Ishikawa (cell line): ENCODE measurements around the gene KHDRBS2.
A peak's percentile ranks its signal among the peaks of the same experiment; 100 is the strongest.

Experiments
- CEBPB ChIP-seq: IDR thresholded peaks from 2 replicates; pipeline ENCODE4 v1.6.1; 2012
- CREB1 ChIP-seq: IDR thresholded peaks from 2 replicates; pipeline ENCODE4 v1.6.1; 2012; ENCODE audit warnings: low read depth
- EGR1 ChIP-seq: IDR thresholded peaks from 2 replicates; pipeline ENCODE4 v1.6.1; 2012
- EP300 ChIP-seq: IDR thresholded peaks from 2 replicates; pipeline ENCODE4 v1.6.1; 2012; ENCODE audit warnings: borderline replicate concordance
- FOXM1 ChIP-seq: IDR thresholded peaks from 2 replicates; pipeline ENCODE4 v1.6.1; 2012; ENCODE audit warnings: low read depth, borderline replicate concordance
- MAX ChIP-seq: IDR thresholded peaks from 2 replicates; pipeline ENCODE4 v1.6.1; 2012
- NFIC ChIP-seq: IDR thresholded peaks from 2 replicates; pipeline ENCODE4 v1.6.1; 2012
- RAD21 ChIP-seq: IDR thresholded peaks from 2 replicates; pipeline ENCODE4 v1.6.1; 2012; ENCODE audit warnings: low read depth
- REST ChIP-seq: IDR thresholded peaks from 2 replicates; pipeline ENCODE4 v1.6.1; 2012; ENCODE audit warnings: low read depth, mild to moderate bottlenecking
- TAF1 ChIP-seq: IDR thresholded peaks from 2 replicates; pipeline ENCODE4 v1.6.1; 2012; ENCODE audit warnings: low read depth, mild to moderate bottlenecking
- TCF12 ChIP-seq: IDR thresholded peaks from 2 replicates; pipeline ENCODE4 v1.6.1; 2012; ENCODE audit warnings: low read depth
- TEAD4 ChIP-seq: IDR thresholded peaks from 2 replicates; pipeline ENCODE4 v1.6.1; 2012
- USF1 ChIP-seq: IDR thresholded peaks from 2 replicates; pipeline ENCODE4 v1.6.1; 2012
- YY1 ChIP-seq: IDR thresholded peaks from 2 replicates; pipeline ENCODE4 v1.6.1; 2012; ENCODE audit warnings: low read depth
- ZBTB7A ChIP-seq: IDR thresholded peaks from 2 replicates; pipeline ENCODE4 v1.6.1; 2012; ENCODE audit warnings: low read depth

Gene KHDRBS2

DNA sequence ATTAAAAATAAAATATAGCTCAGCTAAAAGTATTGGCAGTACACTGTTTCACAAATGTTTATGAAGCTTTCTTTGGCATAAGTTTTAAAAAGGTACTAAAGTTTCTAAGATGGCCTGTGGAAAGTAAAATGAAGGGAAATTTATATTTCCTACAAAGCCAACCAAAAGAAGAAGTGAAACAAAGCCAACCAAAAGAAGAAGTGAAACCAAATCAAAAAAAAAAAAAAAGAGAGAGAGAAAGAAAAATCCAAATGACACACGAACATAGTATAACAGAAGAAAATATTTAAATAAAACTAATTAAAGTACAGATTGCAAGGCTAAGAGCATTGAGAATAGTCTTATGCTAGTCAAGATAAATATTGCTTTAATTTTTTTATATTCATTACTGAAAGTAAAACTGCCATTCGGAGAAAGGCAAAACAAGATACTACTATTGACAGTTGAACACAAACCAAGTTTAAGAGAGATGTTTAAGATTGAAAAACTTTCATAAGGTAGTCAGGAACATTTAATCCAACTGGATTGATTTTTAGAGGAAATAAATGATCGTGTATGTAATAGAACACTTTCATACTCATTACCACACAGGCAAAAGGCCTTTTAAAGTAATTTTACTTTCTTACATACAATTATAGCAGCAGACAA lies 12.8 kb upstream of the KHDRBS2 start:
- TF ChIP-seq USF1 (no peak), REST (no peak), TEAD4 (no peak), EGR1 (no peak), EP300 (no peak), TCF12 (no peak), TAF1 (no peak), RAD21 (no peak), YY1 (no peak), NFIC (no peak)

DNA sequence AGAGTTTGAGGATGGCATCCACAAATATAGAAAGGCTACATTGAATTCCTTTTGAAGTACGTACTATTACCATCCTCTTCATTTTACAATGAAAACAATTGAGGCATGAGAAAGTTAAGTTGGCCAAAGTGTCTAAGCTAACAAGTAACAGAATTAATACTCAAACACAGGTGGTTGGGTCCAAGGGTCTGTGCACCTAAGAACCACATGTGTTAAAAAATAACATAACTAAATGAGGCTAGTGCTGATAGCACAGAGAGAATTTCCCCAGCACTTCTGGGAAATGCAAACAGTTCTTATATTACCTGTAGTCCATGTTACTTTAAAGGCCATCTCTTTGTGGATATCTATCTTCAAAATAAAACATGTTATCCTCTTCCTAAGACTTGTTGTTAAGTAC lies 10.5 kb upstream of the KHDRBS2 start:
- TF ChIP-seq ZBTB7A (no peak), RAD21 (no peak), CEBPB (no peak), NFIC (no peak), YY1 (no peak), REST (no peak), EGR1 (no peak), USF1 (no peak), CREB1 (no peak), TEAD4 (no peak), MAX (no peak), FOXM1 (no peak)

DNA sequence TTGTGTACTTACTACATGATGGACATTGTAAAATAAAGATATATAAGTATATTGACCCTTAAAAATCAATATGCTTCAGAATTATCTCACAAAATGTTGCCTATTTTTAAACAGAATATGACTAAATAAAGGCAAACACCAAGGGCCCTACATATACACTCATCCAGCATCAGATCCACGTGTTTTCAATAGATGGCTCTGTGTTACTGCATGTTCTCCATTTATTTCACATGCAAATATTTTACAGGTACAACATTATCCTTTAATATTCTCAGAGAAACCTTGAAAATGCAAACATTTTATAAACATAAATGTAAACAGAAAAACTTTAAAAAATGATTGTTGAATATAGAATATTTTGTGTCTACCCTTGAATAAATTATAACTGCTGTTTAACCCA lies 2.9 kb upstream of the KHDRBS2 start:
- TF ChIP-seq EP300: no peak
- TF ChIP-seq NFIC: no peak
- no peak for TF ChIP-seq TCF12
- no peak for TF ChIP-seq CEBPB
- no peak for TF ChIP-seq TEAD4
- TF ChIP-seq ZBTB7A: no peak
- no peak for TF ChIP-seq CREB1
- no peak for TF ChIP-seq RAD21
- no peak for TF ChIP-seq EGR1
- no peak for TF ChIP-seq FOXM1
- TF ChIP-seq YY1: no peak
- TF ChIP-seq TAF1: no peak
- no peak for TF ChIP-seq MAX

- TF ChIP-seq MAX: no peak
- TF ChIP-seq REST: peak; percentile 73
Measured at GRCh38 chr6:62288562-62288961, 2.5 kb upstream of the KHDRBS2 start.

DNA sequence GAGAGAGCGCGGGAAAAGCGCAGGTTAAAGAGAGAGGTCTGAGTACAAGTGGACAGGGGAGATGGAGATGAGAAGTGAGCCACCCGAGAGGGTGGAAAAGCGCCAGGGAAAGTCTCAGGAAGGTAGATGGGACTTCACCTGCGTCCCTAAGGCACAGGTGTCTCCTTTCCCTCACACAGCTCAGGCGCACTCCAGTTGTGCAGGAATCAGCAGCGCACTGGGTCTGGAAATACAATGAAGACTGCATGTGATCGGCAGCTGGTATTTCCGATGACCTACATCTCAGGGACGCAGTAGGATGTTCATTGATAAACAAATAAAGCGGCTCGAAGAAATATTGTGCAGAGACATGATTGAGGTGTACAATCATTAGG lies 432 bp upstream of the KHDRBS2 start:
- TF ChIP-seq ZBTB7A: no peak
- no peak for TF ChIP-seq RAD21
- no peak for TF ChIP-seq CREB1
- no peak for TF ChIP-seq TAF1
